Nephron progenitor cell (in vitro differentiated cells): ENCODE measurements around the gene PPID.
A peak's percentile ranks its signal among the peaks of the same experiment; 100 is the strongest.
"Not testable (repeated sequence)": the region's sequence is repeated elsewhere in the genome, so short reads cannot be mapped to it uniquely, and the experiment has no call there.

Source experiments
- DNase-seq: peaks from one replicate; pipeline ENCODE4 v3.0.0; 2021
- H3K27ac Mint-ChIP-seq: 2 replicates; pipeline ENCODE4 v1.8.0; 2021; ENCODE audit warnings: mild to moderate bottlenecking, moderate library complexity, mixed read lengths
- H3K27me3 Mint-ChIP-seq: 2 replicates; pipeline ENCODE4 v1.8.0; 2021; ENCODE audit warnings: mild to moderate bottlenecking, low read depth, mixed read lengths; ENCODE audit not compliant: poor library complexity
- H3K36me3 Mint-ChIP-seq: 2 replicates; pipeline ENCODE4 v1.8.0; 2021; ENCODE audit warnings: low read depth, mixed read lengths
- H3K4me1 Mint-ChIP-seq: 2 replicates; pipeline ENCODE4 v1.8.0; 2021; ENCODE audit warnings: mixed read lengths
- H3K4me3 Mint-ChIP-seq: 2 replicates; pipeline ENCODE4 v1.8.0; 2021; ENCODE audit warnings: mild to moderate bottlenecking, moderate library complexity, mixed read lengths
- H3K9me3 Mint-ChIP-seq: 2 replicates; pipeline ENCODE4 v1.8.0; 2021; ENCODE audit warnings: mild to moderate bottlenecking, moderate library complexity, mixed read lengths
- TF ChIP-seq, protein P1 (sequence below): fragments of 200-600 bp; sonication (generic); IDR thresholded peaks from 2 replicates; pipeline ENCODE4 v1.5.0; 2021; ENCODE audit warnings: antibody characterized with exemption

PPID gene

DNA sequence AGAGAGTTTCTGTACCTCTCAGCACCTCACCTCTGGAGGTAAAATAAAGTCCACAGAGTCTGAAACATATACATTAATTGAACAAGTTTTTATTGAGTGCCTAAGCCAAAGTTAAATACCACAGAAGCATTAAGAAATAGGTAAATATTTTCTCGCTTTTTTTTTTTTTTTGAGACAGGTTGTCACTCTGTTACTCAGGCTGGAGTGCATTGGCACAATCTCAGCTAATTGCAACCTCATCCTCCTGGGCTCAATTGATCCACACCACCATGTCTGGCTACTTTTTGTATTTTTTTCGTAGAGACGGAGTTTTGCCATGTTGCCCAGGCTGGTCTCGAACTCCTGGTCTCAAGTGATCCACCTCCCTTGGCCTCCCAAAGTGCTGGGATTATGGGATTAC, 35.5 kb upstream of the PPID start:
- peaks cover 6% of the 10 kb centered on the region for H3K36me3 Mint-ChIP-seq
- H3K27me3 Mint-ChIP-seq = peaks cover 6% of the 10 kb centered on the region
- H3K27ac Mint-ChIP-seq = no peak overlapping the region
- H3K4me3 Mint-ChIP-seq = no peak overlapping the region
- DNase-seq = no peak
- peaks cover 9% of the 10 kb centered on the region for H3K4me1 Mint-ChIP-seq
- TF ChIP-seq, protein P1, sequence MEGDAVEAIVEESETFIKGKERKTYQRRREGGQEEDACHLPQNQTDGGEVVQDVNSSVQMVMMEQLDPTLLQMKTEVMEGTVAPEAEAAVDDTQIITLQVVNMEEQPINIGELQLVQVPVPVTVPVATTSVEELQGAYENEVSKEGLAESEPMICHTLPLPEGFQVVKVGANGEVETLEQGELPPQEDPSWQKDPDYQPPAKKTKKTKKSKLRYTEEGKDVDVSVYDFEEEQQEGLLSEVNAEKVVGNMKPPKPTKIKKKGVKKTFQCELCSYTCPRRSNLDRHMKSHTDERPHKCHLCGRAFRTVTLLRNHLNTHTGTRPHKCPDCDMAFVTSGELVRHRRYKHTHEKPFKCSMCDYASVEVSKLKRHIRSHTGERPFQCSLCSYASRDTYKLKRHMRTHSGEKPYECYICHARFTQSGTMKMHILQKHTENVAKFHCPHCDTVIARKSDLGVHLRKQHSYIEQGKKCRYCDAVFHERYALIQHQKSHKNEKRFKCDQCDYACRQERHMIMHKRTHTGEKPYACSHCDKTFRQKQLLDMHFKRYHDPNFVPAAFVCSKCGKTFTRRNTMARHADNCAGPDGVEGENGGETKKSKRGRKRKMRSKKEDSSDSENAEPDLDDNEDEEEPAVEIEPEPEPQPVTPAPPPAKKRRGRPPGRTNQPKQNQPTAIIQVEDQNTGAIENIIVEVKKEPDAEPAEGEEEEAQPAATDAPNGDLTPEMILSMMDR = no peak
- H3K9me3 Mint-ChIP-seq = peaks cover 40% of the 10 kb centered on the region

DNA sequence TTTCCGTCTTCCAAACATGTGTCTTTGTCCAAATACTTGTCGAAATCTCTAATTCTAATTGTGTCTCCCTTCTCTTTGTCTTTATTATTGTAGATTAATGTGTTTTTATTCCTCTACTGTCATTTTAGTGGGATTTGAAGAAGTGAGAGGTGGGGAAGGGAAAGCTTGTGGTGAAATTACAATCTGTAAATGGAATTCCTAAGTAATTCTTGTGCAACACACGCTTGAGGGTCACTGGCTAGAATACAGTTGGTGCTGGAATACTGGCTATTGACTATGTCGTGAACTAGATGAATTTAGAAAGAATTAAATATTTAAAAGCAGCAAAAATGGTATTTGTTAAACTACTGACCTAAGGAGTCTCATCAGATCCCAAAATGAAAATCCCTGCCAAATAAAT, 34.9 kb upstream of the PPID start:
- H3K27ac Mint-ChIP-seq = no peak overlapping the region
- TF ChIP-seq, protein P1 = no peak
- H3K27me3 Mint-ChIP-seq = peaks cover 6% of the 10 kb centered on the region
- peaks cover 40% of the 10 kb centered on the region for H3K9me3 Mint-ChIP-seq
- H3K4me3 Mint-ChIP-seq = no peak overlapping the region
- no peak for DNase-seq
- peaks cover 9% of the 10 kb centered on the region for H3K4me1 Mint-ChIP-seq
- peaks cover 6% of the 10 kb centered on the region for H3K36me3 Mint-ChIP-seq

- DNase-seq = no peak
- Mint-ChIP-seq H3K9me3 (peaks cover 40% of the 10 kb centered on the region), H3K27ac (no peak overlapping the region), H3K27me3 (peaks cover 6% of the 10 kb centered on the region), H3K36me3 (peaks cover 6% of the 10 kb centered on the region), H3K4me3 (no peak overlapping the region), H3K4me1 (peaks cover 9% of the 10 kb centered on the region)
- TF ChIP-seq, protein P1 = no peak
Measured at GRCh38 chr4:158756588-158756987, 33.4 kb upstream of the PPID start.

- Mint-ChIP-seq H3K27ac (peak overlapping the region; percentile 80), H3K9me3 (peaks cover 40% of the 10 kb centered on the region)
- H3K36me3 Mint-ChIP-seq, H3K4me1 Mint-ChIP-seq, DNase-seq, H3K27me3 Mint-ChIP-seq, H3K4me3 Mint-ChIP-seq: not testable (repeated sequence)
Measured at GRCh38 chr4:158755819-158756218, 32.6 kb upstream of the PPID start.

GRCh38 chr4:158754385-158755180, 31.4 kb upstream of the PPID start:
- H3K4me3 Mint-ChIP-seq = no peak overlapping the region
- H3K27me3 Mint-ChIP-seq = peaks cover 7% of the 10 kb centered on the region
- TF ChIP-seq, protein P1 = no peak

GRCh38 chr4:158750379-158750778, 27.2 kb upstream of the PPID start:
- Mint-ChIP-seq H3K4me3 (no peak overlapping the region), H3K27ac (no peak overlapping the region), H3K4me1 (no peaks in the 10 kb centered on the region), H3K9me3 (peaks cover 16% of the 10 kb centered on the region), H3K36me3 (no peaks in the 10 kb centered on the region), H3K27me3 (peaks cover 18% of the 10 kb centered on the region)
- TF ChIP-seq, protein P1 = no peak
- no peak for DNase-seq

More at GRCh38 chr4:158754385-158755180, 31.4 kb upstream of the PPID start:
- no peak overlapping the region for H3K27ac Mint-ChIP-seq
- H3K9me3 Mint-ChIP-seq = peaks cover 33% of the 10 kb centered on the region
- H3K4me1 Mint-ChIP-seq = peaks cover 9% of the 10 kb centered on the region
- no peak for DNase-seq
- peaks cover 6% of the 10 kb centered on the region for H3K36me3 Mint-ChIP-seq

GRCh38 chr4:158746537-158746936, 23.3 kb upstream of the PPID start:
- not testable (repeated sequence) for H3K4me3 Mint-ChIP-seq, H3K36me3 Mint-ChIP-seq, H3K27ac Mint-ChIP-seq, DNase-seq, H3K4me1 Mint-ChIP-seq
- Mint-ChIP-seq H3K9me3 (peaks cover 18% of the 10 kb centered on the region), H3K27me3 (peaks cover 15% of the 10 kb centered on the region)
